ENCODE data around the gene TEDC1.
A peak's percentile ranks its signal among the peaks of the same experiment; 100 is the strongest.

TEDC1 gene

GRCh38 chr14:105473677-105474482 lies 17.2 kb upstream of the TEDC1 start:
- DNase-seq (ENCODE audit: low read depth in 2 of 2, low spot score in 1 of 2) = no peak

DNA sequence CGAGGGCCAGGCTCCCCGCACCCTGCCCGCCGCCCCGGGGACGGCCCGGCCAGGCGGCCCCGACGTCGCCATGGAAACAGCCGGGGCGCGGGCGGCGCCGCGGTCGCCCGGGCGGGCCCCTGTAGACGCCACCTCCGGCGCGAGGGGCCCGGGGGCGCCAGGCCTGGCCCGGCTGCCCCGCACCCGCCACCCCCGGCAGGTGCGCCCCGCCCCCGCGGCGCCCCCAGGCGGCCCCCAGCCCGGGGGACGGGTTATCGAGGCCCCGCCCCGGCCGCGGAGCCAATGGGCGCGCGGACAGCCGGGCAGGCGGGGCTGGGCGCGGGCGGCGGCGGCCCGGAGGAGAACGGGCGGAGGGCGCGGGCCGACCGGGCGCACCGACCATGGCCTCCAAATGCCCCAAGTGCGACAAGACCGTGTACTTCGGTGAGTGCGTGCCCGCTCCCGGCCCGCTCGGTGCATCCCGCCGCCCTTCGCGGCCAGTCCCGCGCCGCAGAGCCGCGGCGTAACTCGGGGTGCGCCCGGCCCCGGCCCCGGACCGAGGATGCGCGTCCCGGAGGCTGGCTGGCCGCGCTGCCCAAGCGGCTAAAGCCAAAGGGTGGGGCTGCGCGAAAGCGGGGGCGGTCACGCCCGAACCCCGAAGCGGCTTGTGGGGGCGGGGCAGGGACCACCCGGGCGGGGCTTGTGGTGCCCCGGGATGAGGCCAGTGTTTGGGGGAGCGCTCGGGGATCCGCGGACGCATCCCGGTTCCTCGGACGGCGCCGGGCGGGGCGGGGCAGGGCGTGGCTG lies 16.4 kb upstream of the TEDC1 start, which contains the start of gene CRIP2:
Gene CRIP2, plus strand, starts transcription at position 339 of the 786 bp plus-strand sequence. Its CDS starts 42 bp downstream, at position 381.
- no peak for DNase-seq (ENCODE audit: low read depth in 2 of 2, low spot score in 1 of 2)

GRCh38 chr14:105475269-105476096 lies 15.6 kb upstream of the TEDC1 start:
- DNase-seq (ENCODE audit: low read depth in 2 of 2, low spot score in 1 of 2) = no peak

- DNase-seq (ENCODE audit: low read depth in 2 of 2, low spot score in 1 of 2) = no peak
Measured at GRCh38 chr14:105476097-105476830, 14.8 kb upstream of the TEDC1 start.

DNA sequence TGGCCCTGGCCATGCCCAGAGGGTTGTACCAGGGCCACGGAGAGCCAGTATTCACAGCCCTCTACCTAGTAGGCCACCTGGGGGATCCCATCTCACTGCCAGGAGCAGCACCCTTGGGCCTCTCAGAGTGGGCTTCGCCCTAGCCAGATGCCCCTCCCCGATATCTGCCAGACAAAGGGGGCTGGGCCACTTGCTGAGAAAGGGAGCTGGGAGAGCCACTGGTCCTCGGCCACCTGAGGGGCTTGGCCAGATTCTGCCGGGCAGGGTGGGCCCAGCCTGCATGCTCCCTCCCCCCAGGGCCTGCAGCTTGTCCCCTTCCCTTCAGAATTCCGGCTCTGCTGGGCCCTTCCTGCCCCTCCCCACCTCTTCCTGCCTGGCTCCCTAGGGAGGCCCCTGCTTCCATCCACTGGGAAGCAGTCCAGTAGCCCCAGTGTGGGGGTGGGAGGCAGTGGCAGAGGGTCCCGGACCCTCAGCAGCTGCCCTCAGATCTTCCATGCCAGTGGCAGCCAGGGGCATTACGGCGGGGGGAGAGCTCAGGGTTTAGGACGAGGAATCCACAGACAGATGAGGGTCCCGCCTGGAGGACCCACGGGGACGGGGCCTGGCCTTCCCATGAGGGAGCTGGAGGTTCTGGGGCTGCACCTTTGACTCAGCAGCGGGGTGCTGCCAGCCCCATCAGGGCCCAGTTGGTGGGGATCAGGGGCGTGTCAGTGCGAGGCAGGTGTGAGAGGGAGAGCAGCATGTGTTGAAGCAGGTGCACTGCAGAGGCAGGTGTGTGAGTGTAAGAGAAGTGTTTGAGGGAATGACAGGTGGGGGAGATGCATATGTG lies 14.0 kb upstream of the TEDC1 start:
- DNase-seq (ENCODE audit: low read depth in 2 of 2, low spot score in 1 of 2) = no peak

DNA sequence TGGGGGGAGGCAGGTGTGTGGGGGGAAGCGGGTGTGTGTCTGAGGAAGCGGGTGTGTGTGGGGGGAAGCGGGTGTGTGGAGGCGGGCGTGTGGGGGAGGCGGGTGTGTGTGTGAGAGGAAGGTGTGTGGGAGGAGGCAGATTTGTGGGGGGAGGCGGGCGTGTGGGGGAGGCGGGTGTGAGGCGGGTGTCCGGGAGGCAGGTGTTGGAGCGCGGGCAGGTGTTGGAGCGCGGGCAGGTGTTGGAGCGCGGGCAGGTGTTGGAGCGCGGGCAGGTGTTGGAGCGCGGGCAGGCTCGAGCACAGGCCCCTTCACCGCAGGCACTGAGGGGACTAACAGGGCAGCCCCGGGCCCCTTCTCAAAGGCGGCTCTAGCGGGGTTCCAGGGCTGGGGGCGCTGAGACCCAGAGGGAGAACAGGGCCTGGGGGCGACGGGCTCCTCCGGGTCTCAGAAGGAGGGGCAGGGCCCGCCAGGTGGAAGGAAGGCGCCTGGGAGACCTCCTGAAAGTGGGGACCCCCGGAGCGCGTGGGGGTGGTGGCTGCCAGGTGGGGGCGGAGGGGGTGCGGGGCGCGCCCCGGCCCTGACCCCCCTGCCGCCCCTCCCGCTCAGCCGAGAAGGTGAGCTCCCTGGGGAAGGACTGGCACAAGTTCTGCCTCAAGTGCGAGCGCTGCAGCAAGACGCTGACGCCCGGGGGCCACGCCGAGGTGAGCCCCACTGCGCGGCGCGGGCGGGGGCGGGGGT lies 13.2 kb upstream of the TEDC1 start:
- DNase-seq (ENCODE audit: low read depth in 2 of 2, low spot score in 1 of 2) = no peak

DNA sequence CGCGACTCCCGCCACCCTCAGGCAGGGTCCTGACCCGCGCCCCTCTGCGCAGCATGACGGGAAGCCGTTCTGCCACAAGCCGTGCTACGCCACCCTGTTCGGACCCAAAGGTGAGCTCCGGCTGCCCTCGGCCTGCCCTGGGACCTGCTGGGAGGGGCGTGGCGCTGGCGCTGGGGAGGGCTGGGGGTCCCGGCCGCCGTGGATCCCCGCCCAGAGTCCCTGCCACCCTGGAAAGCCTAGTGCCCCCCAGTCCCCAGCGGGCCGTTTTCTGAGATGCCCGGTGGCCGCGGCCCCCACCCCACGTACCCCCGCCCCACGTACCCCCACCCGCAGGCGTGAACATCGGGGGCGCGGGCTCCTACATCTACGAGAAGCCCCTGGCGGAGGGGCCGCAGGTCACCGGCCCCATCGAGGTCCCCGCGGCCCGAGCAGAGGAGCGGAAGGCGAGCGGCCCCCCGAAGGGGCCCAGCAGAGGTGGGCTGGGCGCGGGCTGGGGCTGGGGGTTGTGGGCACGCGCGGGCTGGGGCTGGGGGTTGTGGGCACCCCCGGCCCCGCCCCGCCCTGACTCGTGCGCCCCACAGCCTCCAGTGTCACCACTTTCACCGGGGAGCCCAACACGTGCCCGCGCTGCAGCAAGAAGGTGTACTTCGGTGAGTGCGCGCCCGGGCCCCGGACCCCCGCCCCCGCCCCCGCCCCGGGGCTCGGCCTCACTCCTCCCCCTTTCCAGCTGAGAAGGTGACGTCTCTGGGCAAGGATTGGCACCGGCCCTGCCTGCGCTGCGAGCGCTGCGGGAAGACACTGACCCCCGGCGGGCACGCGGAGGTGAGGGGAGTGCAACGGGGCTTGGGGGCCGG lies 12.4 kb upstream of the TEDC1 start:
- DNase-seq (ENCODE audit: low read depth in 2 of 2, low spot score in 1 of 2) = no peak

GRCh38 chr14:105479431-105480158 lies 11.5 kb upstream of the TEDC1 start:
- no peak for DNase-seq (ENCODE audit: low read depth in 2 of 2, low spot score in 1 of 2)

GRCh38 chr14:105480199-105480746 lies 10.8 kb upstream of the TEDC1 start:
- DNase-seq (ENCODE audit: low read depth in 2 of 2, low spot score in 1 of 2) = no peak

DNA sequence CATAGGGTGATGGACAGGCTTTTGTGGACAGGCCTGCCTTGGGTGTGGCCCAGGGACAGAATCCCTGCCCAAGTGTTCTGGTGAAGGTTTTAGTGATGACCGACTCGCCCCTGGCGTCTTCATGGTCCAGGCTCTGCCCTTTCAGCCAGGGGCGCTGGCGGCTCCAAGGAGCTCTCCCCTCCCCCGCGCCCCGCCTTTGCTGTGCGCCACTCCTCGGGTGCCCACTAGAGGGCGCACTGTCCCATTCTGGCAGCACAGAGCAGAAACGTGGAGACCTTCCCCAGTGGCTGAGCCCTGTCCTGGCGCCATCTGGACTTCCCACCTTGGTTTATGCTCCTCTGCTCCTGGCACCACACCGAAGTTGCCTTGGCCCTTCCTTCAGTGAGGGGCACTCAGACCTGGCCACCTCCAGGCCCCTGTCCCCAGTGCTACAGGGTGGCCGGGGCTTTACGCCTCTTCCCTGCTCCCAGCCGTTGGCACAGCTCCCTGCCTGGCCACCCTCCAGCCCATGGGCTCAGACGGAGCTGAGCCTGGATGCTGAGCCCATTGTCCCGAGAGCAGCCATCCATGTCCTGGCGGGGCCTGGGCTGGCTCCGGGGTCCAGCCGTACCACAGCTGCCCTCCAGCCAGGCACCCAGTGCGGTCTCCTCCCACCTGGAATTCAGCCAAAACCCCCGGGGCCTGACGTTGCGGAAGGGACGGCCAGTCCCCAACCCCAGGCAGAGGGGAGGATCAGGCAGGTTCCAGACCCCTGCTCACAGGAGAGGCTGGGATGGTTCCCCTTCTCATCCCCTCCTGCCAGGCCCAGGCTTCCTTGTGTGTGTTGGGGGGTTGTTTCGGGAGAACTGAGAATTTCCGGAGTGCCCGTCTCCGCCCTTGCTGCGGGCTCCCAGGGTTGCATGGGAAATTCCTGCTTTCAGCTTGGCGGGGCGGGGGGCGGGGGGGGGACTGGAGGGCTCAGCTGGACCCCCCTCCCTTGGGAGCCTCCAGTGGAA lies 9.9 kb upstream of the TEDC1 start:
- DNase-seq (ENCODE audit: low read depth in 2 of 2, low spot score in 1 of 2) = peak; percentile 62 to 87

GRCh38 chr14:105481886-105482457 lies 9.1 kb upstream of the TEDC1 start:
- peak; percentile 79 to 83 for DNase-seq (ENCODE audit: low read depth in 2 of 2, low spot score in 1 of 2)

DNA sequence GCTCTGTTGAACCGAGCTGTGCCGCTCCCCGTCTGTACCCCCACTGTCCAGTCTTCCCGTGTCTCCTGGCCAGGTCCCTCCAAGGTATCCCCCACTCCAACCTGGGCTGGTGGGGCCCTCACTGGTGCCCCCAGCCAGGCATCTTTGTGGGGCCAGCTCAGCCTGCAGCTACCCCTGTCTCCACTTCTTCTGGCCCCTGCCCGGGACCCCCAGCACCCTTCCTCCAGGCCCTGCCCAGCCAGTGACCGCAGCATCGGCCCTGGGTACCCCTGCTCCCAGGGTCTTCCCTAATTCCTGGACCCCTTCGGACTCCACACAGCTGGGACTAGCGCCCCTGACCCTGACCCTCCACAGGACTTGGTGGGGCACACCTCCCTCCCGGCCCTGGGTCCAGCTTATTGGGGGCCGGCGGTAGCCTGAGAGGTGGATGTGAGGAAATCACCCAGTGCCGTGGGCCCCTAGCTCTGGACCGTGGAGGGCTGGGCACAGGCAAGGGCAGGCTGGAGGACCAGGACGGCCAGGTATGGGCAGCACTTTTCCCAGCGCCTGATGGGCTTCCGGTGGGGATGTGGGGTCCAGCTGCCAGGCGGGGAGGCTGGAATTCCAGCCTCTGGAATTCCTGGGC lies 8.4 kb upstream of the TEDC1 start:
- DNase-seq (ENCODE audit: low read depth in 2 of 2, low spot score in 1 of 2) = no peak

DNA sequence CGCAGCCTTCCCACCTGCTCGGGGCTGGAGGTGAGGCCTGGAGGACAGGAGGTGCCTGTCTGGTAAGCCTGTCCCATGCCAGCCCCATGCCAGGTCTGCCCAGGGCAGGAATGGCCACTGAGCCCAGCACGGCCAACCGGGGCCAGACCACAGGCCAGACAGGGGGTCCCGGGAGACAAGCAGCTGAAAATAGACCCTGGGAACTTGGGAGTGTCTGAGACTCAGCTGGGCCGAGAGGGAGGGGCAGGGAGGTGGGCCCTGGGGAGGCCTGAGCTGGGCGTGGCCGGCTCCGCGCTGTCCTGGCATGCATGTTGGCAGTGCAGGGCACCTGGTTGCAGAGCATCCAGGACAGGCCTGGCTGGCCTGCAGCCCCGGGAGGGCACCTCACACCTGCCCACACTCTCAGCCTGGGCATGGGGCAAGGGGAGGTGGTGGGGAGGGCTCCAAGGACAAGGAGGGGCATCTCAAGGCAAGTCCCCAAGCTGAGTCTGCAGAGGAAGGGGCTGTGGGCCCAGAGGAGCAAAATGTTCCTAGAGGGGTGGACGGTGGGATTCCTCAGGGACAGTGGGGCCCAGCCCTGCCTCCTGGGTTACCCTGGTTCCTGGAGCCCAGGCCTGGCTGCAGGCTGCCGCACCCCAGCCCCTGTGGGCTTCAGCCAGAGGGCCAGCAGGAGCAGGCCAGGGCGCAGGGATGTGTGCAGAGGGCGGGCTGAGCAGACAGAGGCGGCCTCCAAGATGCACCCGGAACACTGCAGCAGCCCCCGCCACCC lies 7.6 kb upstream of the TEDC1 start:
- DNase-seq (ENCODE audit: low read depth in 2 of 2, low spot score in 1 of 2) = no peak

Measured in stimulated activated CD8-positive, alpha-beta memory T cell treated with anti-CD3 and anti-CD28 coated beads, Interleukin-4, amount 100 ng/mL, for 4 hours (primary cell).